ENCODE results near the gene DAZ4.
"Not testable (repeated sequence)": the region's sequence is repeated elsewhere in the genome, so short reads cannot be mapped to it uniquely, and the experiment has no call there.

- not testable (repeated sequence) for TF ChIP-seq POLR2A, CTCF (IDR thresholded peaks at IDR 0.05)
Observed at GRCh38 chrY:24824184-24824879, 9.4 kb upstream of the DAZ4 start.
